HG03442 (cell line): Measurements from ENCODE around the gene MAP1LC3C.

Source experiments
- ATAC-seq: cut with Tn5 transposase; IDR thresholded peaks from one replicate; pipeline ENCODE4 v1.9.1; 2021; ENCODE audit warnings: mild to moderate bottlenecking, moderate library complexity; ENCODE audit not compliant: unreplicated experiment

The MAP1LC3C gene

DNA sequence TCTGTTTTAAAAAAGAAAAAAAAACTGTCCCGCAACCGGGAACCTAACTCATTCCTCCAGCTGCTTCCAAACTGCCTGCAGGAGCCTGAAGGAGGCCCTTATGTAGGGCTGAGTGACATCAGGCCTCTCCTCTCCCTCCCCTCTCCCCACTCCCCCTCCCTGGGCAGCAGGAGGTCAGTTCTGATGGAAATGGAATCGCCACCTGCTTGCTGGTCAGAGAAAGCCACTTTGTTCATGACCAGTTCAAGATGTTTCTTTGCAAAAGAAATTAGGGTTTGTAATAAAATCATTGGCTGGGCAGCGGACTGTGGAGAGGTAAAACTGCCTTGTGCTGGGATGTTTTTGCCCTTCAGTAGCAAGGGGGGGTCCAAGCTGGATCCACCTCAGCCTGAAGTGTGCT is at the start of gene MAP1LC3C:
Gene MAP1LC3C, minus strand, starts transcription at position 73 of the 400 bp plus-strand sequence. CDS start 90 bp downstream, outside the sequence.
- no peak for ATAC-seq

DNA sequence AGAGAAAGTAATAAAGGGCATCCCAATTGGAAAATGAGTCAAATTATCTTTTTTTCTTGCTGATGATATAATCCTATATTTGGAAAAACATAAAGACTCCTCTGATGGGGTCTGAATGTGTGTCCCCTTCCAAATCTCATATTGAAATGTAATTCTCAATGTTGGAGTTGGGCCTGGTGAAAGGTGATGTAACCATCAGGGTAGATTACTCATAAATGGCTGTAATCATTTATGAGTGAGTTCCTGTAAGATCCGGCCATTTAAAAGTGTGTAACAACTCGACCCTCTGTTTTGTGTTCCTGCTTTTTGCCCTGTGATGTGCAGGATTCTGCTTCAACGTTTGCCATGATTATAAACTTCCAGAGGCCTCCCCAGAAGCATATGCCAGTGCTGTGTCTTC is 44.3 kb upstream of the MAP1LC3C start:
- no peak for ATAC-seq

DNA sequence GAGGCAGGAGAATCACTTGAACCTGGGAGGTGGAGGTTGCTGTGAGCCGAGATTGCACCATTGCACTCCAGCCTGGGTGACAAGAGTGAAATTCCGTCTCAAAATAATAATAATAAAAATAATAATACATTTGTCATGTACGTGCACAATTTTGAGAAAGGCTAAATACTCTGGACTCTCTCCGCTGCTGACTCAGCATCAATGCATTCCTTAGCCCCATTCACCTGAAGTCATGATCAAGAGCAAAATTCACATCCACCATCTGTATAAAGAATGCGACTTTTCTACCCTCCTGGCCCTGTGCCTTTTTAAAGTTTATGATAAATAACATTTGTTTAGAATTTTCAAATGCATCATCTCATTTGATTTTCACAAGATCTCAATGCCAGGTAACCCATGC is 35.5 kb upstream of the MAP1LC3C start:
- no peak for ATAC-seq

DNA sequence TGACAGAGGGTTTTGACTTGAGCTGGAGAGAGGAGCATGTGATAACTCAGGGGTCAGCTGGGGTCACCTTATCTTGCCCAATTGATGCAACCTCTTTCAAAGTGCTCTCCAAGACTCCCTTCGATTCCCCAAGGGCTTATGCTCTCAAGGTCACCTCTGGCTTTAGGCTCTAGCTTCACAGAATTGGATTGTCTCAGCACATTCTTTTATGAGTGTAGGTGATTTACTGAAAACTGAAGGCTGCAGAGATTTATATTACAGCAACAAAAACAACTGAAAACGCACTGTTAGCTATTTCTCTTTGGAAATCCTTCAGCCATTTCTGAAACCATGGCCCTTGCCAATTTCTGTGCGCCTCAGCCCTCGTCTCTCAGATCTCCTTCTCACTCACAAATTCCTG is 34.5 kb upstream of the MAP1LC3C start:
- no peak for ATAC-seq

DNA sequence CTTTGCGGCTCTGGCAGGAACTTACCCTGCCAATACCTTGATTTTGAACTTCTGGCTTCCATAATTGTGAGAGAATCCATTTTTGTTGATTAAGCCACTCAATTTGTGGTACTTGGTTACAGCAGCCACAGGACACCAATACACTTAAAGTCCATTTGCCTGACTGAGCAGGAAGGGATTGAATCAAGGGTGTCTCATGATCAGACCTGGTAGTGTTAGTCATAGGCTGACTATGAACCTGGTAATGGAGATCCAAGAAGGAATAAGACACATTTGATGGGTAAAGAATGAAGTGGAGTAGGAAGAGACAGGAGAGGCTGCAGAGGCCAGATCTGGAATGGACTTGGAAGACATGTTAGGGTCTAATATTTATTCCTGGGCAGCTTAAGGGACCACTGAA is 31.2 kb upstream of the MAP1LC3C start:
- no peak for ATAC-seq

DNA sequence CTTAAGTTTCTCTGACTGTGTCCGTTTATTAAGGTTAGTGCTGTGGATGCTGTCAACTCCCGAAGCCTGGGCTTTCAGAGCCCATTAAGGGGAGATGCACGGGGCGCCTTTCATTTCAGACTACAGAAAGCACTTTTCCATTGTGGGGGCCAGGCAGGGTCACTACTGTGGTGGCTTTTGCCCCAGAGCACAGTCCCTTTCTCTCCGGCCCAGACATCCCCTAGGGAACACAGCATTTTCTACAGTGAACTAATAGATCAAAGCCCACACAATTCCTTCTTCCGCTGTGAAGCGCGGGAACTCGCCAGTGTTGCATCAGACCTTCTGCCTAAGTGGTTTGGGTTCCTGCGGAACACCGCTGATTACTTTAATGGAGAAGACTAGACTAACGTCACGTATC is 26.8 kb upstream of the MAP1LC3C start:
- ATAC-seq = no peak

DNA sequence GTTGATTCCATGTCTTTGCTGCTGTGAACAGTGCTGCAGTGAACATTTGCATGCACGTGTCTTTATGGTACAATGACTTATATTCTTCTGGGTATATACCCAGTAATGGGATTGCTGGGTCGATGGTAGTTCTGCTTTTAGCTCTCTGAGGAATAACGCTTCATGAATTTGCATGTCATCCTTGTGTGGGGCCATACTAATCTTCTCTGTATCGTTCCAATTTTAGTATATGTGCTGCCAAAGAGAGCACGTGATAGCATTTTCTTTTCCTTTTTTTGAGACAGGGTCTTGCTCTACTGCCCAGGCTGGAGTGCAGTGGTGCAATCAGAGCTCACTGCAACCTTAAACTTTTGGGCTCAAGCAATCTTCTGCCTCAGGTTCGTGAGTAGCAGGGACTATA is 24.9 kb upstream of the MAP1LC3C start:
- ATAC-seq = no peak

DNA sequence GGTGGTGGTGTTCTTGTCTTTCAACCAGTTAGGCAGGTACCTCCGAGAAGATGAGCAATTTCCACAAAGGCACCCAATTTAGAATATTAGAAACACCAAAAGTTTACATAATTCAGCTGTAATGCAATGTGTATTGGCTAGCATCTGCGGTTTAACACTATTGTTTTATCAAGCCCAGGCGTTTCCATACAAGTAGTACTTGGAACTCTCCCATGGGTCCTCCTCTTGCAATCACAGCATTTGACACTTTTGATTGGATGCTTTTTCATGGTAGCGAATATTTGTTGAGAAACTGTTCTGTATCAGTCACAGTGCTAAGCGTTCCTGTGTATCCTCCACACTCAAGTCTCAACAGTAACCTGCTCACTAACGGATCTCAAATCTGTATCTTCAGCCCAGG is 20.1 kb upstream of the MAP1LC3C start:
- ATAC-seq = no peak

DNA sequence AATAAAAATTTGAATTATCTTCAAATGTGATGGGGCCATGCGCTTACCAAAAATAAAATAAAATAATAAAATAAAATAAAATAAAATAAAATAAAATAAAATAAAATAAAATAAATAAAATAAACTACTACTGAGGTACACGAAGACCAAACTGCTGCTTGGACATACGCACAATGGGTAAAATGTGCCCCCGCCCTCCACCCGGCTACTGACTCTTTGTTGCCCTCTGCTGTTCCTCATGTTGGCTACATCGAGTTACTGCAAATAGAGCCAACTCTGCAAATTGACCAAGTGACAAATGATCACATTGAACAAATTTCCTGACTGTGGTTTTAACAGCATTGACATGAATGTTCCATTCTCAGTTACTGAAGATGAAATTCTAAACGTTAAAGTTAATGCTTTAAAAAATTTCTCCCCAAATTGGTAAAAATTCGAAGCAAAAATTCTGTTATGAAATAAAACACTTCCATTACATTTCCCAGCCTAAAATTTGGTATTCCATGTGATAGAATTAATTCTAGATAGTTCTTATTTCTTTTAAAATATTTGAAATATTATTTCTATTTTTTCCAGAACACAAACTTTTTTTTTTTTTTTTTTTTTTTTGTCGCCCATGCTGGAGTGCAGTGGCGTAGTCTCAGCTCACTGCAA is 18.8 kb upstream of the MAP1LC3C start:
- peak; percentile 80 for ATAC-seq

DNA sequence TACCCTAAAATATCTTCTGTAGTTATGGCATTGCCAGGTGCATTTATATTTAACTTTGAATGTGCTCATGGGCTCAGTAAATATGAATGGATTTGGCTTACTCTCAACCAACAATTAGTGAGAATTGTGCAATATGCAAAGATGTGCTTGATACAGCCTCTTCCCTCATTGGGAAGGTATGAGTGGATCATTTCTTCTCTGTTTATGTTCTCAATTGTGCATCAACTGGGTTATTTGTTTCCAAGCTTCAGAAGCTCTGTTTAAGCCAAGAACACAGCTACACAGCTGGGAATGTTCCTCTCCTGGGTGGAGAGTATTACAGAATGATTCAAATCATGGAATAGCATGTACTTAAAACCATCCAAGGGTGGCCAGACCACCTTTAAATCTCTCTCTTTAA is 17.6 kb upstream of the MAP1LC3C start:
- no peak for ATAC-seq

DNA sequence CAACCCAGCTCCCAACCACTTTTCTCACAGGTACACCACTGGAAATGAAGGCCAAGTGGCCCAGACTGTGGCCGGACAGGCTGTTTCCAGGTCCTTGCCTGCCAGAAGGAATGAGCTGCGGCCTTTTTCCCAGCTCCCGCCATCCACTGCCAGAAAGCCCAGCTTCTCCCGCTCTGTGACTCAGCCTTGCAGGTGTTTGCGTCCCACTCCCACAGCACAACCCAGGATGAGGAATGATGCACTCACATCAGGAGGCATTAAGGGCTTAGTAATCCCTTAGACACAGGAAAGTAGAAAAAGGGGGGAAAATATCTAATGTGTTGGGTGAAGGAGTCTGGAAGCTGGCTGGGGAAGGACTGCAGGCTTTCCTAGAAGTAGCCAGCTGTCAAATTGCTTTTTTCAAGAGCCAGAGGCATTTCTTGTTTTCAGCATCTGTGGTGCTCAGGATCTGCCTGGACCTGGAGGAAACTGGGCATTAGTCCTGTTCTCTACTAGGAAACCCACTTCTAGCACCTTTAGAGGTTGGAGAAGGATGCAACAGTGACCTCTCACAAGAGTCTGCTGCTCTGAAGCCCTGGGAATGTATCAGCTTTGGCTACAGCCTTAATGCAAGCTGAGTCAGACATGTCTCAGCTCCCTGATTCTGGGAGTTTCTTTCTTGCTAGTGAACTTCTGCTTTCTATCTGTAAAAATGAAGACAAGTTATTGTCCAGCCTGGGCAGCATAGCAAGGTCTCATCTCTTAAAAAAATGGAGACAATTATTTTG is 13.2 kb upstream of the MAP1LC3C start:
- ATAC-seq = no peak

DNA sequence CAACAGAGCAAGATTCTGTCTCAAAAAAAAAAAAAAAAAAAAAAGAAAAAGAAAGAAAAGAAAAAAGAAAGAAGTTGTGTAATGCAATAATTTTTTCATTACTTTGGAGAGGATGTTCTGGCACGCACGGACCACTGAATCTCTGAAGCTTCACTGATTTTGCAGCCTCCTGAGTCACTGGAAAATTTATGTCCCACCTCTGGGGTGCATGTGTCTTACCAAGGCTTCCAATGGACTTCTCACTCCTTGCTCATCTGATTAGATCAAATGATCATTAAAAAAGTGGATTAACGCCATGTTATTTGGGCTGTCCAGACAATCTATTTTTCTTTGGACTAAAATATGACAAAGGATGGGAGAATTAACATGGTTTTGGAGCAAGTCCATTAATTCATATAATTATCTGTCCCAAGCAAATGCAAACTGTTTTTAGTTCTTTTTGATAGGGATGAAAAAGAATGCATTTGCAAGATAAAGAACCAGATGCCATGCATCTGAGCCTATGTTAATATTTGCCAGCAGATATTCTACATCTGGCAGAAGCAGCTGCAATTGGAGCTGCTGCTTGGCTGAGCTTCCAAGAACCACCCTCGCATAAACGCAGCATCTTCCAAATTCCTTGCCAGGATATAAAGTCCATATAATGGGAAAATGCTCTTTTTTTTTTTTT is 10.1 kb upstream of the MAP1LC3C start:
- ATAC-seq = no peak

DNA sequence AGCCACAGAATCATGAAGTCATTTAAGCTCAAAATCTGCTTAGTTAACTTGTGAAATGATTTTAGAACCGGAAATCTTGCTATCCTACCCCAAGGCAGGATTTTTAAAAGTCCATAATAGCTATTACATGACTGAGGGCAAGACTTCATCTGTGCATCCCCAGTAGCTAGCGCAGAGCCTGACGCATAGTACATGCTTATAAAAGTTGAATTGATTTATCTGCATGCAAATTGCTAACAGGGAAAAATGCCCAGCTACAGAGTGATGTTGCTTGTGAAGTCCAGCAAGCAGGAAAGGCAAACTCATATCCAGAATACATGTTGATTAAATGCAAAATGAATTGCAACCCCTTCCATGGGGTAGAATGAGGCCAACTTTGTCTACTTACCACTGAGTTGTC is 8.1 kb upstream of the MAP1LC3C start:
- ATAC-seq = no peak

DNA sequence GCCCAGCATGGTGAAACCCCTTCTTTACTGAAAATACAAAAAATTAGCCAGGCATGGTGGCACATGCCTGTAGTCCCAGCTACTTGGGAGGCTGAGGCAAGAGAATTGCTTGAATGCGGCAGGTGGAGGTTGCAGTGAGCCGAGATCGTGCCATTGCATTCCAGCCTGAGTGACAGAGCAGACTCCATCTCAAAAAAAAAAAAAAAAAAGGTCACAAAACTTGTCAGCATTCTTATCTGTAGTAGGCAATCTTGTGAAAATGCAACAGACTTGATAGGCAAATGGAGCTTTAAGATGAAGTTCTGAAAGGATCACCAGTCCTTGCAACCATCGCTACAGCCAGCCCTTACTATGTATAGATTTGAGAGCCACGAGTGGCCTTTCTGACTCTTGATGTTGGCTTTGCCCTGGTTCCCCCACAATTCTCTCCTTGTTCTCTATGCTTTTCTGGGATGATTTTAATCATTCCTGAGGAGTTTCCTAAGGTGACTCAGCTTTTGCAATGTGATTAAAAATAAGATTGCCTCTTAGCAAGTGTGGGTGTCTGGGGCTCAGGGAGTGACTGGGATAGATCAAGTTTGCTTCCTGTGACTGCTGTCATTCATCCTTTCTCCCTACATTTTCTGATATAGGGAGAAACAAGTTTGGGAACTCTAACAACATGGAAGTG is 7.1 kb upstream of the MAP1LC3C start:
- ATAC-seq = no peak

DNA sequence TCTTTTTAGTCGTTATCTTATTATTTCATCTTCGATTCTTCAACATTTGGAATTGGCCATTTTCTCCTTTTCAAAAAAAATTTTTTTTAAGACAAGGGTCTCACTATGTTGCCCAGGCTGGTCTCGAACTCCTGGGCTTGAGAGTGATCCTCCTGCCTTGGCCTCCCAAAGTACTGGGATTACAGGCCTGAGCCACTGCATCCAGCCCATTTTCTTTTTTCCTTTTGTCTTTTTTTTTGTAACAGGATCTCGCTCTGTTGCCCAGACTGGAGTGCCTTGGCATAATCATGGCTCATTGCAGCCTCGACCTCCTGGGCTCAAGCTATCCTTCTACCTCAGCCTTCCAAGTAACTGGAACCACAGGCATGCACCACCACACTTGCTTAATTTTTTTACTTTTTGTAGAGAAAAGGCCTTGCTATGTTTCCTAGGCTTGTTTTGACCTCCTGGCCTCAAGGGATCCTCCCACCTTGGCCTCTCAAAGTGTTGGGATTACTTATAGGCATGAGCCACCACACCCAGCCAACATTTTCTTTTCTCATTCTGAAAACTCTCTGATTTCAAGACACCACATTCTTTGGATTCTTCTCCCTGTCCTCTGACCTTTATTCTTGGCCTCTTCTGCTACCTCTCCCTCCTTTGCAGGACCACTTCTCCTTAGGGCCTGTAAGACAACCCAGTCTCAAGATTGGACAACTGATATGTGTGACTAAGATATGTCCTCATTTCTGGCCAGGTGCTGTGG is 6.0 kb upstream of the MAP1LC3C start:
- no peak for ATAC-seq

DNA sequence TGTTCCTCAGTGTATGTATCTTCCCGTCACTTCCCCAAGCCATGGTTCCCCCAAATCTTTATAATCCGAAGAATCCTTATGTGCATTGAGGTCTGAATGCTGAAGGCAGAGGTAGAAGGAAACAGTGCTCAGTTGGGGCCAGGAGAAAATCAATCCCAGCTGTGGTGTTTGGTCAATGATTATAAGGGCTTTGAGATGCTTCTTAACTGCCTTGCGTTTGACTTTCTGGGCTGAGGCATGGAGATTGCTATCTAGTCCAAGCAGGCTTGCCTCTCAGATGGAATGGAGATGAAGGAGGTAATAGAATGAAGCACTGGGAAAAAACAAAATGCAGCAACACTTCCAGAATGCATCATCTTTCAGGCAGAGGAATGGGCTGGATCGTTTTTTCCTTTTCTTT is 3.6 kb upstream of the MAP1LC3C start:
- no peak for ATAC-seq

DNA sequence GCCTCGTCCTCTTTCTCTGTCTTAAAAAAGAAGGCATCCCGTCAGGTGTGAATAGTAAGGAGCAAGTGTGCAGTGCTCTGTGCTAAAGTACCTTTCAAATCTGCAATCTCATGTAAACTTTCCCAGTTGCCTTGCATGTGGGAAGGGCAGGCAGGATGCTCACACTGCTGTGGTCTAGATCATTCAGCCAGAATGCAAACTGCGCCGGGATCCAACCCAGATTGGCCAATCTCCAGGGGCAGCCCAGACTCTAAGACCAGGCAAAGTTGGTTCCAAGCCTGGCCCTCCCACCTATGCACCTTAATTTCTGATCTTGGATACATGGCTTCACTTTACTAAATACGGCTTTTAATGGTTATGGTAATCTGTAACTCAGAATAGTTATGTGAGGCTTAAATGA is 3.2 kb upstream of the MAP1LC3C start:
- ATAC-seq = no peak

DNA sequence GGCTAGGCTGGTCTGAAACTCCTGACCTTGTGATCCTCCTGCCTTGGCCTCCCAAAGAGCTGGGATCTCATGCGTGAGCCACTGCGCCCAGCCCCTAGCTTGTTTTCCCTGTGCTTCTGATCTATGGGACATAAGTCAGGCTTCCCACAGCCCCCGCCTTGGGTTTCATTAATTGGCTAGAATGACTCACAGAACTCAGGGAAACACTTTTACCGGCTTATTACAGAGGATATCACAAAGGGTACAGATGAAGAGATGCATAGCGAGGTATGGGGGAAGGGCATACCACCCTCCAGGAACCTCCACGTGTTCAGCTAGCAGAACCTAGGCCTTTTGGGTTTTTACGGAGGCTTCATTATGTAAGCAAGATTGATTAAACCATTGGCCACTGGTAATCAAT is 1.5 kb upstream of the MAP1LC3C start:
- ATAC-seq = no peak

DNA sequence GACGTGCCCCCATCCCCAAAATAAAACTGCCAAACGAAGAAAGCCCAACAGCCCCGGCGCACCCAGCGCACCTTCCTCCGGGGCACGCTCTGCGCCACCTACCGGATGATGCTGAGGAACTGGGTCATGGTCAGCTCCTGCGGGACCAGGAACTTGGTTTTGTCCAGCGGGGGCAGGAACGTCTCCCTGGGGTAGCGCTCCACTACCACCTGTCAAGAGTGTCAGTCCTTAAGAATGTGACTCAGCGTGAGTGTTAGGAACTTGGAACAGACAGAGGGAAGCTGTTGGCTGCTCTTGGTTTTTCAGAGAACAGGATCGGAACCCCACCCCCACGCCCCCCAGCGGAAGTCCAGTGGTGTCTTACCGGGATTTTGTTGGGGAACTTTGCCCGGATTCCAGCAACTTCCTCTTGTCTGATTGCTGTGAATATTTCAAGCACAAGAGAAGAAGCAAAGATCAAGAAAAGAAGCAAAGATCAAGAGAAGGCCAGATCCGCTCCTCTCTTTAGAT is 431 bp downstream of the MAP1LC3C start:
- ATAC-seq = peak; percentile 77

DNA sequence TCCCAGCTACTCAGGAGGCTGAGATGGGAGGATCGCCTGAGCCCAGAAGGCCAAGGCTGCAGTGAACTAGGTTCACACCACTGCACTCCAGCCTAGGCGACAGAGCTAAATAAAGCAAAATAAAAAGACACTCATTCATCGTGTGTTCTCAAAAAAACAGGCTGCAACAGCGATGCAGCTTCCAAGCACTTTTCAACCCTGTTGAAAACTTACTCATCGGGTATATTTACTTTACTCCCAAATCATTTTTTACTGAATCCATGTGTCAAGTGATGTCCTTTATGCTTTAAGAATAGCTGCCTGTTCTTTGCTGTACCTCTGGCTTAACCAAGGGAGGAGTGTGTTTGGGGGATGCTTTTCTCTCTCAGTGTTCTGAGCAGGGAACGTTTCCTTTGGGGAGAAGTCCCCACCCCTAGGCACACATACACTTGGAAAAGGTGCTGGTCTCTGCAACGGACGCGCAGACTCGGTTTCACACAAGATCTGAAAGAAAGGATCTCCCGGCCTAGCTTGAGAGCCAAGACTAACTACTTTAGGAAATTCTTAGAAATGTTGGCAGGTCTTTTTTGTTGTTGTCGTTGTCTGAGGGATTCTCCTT is 1.4 kb downstream of the MAP1LC3C start:
- no peak for ATAC-seq
